IMR-90 (cell line): ENCODE measurements around the gene TWIST2.

ENCODE experiments used
- BHLHE40 ChIP-seq: fragments of 150-350 bp; IDR thresholded peaks from 2 replicates; pipeline ENCODE4 v1.6.1; 2016; ENCODE audit warnings: mild to moderate bottlenecking, low read depth, low read length
- CEBPB ChIP-seq: IDR thresholded peaks from 2 replicates; pipeline ENCODE4 v1.6.1; 2012; ENCODE audit warnings: low read depth, low read length, improper control_type of control experiment
- CHD1 ChIP-seq: IDR thresholded peaks from 2 replicates; pipeline ENCODE4 v1.6.1; 2012; ENCODE audit warnings: low read depth, low read length, improper control_type of control experiment
- MAFK ChIP-seq: IDR thresholded peaks from 2 replicates; pipeline ENCODE4 v1.6.1; 2012; ENCODE audit warnings: low read depth, low read length, improper control_type of control experiment
- NFE2L2 ChIP-seq: fragments of 150-350 bp; IDR thresholded peaks from 2 replicates; pipeline ENCODE4 v1.6.1; 2016; ENCODE audit warnings: low read depth, mild to moderate bottlenecking, low read length
- POLR2A ChIP-seq: IDR thresholded peaks from 2 replicates; pipeline ENCODE4 v1.6.1; 2012; ENCODE audit warnings: mild to moderate bottlenecking, low read depth, low read length
- RAD21 ChIP-seq: IDR thresholded peaks from 2 replicates; pipeline ENCODE4 v1.6.1; 2012; ENCODE audit warnings: low read length, improper control_type of control experiment
- RCOR1 ChIP-seq: IDR thresholded peaks from 2 replicates; pipeline ENCODE4 v1.6.1; 2012; ENCODE audit warnings: mild to moderate bottlenecking, low read length, improper control_type of control experiment; ENCODE audit not compliant: insufficient replicate concordance
- RFX5 ChIP-seq: IDR thresholded peaks from 2 replicates; pipeline ENCODE4 v1.8.0; 2012; ENCODE audit warnings: low read depth, mild to moderate bottlenecking, low read length, moderate library complexity
- SMC3 ChIP-seq: fragments of 150-350 bp; IDR thresholded peaks from 2 replicates; pipeline ENCODE4 v1.6.1; 2016; ENCODE audit warnings: low read depth, mild to moderate bottlenecking, antibody characterized with exemption, low read length, moderate library complexity
- TF ChIP-seq, protein P1 (sequence below): conservative IDR thresholded peaks from 2 replicates; pipeline ENCODE4 v1.5.1; 2012; ENCODE audit warnings: mild to moderate bottlenecking, low read depth, low read length, improper control_type of control experiment
- TF ChIP-seq, protein P2 (sequence below): fragments of 150-350 bp; IDR thresholded peaks from 2 replicates; pipeline ENCODE4 v1.6.1; 2017; ENCODE audit warnings: mild to moderate bottlenecking, antibody characterized with exemption, low read length, low read depth

DNA sequence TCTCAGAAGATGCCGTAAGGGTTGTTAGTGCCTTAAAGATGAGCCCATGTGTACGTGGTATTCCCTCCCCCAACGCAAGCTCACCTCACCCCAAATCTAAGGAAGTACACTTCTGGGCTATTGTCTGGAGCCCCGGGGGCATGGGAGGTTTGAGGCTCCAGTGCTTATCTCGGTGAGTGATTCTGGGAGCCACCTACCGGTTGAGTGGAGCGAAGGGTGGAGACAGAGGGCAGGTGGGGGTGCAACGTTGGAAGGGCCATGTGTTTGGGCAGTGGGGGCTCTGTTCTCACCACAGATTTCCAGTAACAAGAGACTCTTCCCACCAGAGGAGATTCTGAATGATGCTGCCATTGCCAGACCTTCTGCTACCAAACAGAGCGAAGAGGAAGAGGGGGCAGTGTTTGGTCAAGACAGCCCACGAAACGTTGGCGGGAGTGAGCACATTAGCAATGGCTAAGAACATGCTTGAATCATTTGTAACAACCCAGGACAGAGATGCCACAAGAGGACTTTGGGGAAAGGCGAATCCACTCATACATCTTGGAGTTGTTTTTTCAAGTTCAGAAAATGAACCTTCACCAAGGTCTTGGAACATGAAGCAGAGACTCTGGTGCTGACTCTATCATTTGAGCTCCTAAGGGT is 38.7 kb downstream of the TWIST2 start:
- TF ChIP-seq, protein P1, sequence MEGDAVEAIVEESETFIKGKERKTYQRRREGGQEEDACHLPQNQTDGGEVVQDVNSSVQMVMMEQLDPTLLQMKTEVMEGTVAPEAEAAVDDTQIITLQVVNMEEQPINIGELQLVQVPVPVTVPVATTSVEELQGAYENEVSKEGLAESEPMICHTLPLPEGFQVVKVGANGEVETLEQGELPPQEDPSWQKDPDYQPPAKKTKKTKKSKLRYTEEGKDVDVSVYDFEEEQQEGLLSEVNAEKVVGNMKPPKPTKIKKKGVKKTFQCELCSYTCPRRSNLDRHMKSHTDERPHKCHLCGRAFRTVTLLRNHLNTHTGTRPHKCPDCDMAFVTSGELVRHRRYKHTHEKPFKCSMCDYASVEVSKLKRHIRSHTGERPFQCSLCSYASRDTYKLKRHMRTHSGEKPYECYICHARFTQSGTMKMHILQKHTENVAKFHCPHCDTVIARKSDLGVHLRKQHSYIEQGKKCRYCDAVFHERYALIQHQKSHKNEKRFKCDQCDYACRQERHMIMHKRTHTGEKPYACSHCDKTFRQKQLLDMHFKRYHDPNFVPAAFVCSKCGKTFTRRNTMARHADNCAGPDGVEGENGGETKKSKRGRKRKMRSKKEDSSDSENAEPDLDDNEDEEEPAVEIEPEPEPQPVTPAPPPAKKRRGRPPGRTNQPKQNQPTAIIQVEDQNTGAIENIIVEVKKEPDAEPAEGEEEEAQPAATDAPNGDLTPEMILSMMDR, result no peak
- TF ChIP-seq POLR2A (no peak), SMC3 (no peak), RAD21 (no peak), RCOR1 (no peak), CEBPB (no peak), CHD1 (no peak), NFE2L2 (no peak), RFX5 (no peak), BHLHE40 (no peak), MAFK (no peak)
- TF ChIP-seq, protein P2, sequence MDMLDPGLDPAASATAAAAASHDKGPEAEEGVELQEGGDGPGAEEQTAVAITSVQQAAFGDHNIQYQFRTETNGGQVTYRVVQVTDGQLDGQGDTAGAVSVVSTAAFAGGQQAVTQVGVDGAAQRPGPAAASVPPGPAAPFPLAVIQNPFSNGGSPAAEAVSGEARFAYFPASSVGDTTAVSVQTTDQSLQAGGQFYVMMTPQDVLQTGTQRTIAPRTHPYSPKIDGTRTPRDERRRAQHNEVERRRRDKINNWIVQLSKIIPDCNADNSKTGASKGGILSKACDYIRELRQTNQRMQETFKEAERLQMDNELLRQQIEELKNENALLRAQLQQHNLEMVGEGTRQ, result no peak
